ENCODE results near the gene METAP1.

GRCh38 chr4:98977557-98977956 is 18.0 kb upstream of the METAP1 start:
- no peak for TF ChIP-seq POLR2A (IDR thresholded peaks at IDR 0.05)
- no peak for TF ChIP-seq CTCF (IDR thresholded peaks at IDR 0.05)
